ENCODE data around the gene RAN. TPM values are rescaled to one million over a fixed set of nuclear protein-coding genes. Genes with fewer than 3 reads are reported as not detected.

The RAN gene
- total and polyA plus RNA-seq, 9 of the 15 experiments (the other 6 are each of a cell fraction or from before 2014, with no cell fraction given): 1,687 to 3,820 (median 2,300) TPM

DNA sequence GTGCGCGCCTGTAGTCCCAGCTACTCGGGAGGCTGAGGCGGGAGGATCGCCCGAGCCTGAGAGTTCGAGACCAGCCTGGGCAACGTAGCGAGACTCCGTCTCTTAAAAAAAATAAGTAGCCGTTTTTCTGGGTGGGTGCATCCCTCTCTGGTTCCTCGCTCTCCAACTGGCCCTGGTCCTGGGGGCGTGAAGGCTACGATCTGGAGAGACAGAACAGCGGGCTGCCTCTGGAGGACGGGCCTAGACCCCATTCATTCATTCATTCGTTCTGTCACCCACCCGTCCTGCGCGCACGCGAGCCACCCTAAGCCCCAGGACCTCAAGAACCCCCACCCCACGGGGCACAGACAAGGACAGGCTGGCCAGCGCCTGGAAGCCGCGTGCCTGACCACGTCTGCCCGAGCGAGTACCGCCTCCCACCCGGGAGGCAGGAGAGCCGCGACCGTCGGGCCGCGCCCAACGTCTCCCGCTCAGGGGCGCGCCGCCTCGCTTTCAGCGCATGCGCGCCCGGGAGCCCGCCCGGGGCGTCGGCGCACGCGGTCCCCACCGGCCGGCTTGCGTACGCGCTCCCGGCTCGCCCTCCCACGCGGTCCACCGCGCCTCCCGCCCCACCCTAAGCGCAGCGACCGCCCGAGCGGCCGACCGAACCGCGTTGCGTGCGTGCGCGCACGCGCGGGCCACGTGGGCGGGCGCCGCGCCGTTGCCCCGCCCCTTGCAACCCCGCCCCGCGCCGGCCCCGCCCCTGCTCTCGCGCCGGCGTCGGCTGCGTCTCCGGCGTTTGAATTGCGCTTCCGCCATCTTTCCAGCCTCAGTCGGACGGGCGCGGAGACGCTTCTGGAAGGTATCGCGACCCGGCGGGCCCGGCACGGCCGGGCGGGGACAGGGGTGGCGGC is at the start of gene RAN (continued):
- TF ChIP-seq, protein P1, sequence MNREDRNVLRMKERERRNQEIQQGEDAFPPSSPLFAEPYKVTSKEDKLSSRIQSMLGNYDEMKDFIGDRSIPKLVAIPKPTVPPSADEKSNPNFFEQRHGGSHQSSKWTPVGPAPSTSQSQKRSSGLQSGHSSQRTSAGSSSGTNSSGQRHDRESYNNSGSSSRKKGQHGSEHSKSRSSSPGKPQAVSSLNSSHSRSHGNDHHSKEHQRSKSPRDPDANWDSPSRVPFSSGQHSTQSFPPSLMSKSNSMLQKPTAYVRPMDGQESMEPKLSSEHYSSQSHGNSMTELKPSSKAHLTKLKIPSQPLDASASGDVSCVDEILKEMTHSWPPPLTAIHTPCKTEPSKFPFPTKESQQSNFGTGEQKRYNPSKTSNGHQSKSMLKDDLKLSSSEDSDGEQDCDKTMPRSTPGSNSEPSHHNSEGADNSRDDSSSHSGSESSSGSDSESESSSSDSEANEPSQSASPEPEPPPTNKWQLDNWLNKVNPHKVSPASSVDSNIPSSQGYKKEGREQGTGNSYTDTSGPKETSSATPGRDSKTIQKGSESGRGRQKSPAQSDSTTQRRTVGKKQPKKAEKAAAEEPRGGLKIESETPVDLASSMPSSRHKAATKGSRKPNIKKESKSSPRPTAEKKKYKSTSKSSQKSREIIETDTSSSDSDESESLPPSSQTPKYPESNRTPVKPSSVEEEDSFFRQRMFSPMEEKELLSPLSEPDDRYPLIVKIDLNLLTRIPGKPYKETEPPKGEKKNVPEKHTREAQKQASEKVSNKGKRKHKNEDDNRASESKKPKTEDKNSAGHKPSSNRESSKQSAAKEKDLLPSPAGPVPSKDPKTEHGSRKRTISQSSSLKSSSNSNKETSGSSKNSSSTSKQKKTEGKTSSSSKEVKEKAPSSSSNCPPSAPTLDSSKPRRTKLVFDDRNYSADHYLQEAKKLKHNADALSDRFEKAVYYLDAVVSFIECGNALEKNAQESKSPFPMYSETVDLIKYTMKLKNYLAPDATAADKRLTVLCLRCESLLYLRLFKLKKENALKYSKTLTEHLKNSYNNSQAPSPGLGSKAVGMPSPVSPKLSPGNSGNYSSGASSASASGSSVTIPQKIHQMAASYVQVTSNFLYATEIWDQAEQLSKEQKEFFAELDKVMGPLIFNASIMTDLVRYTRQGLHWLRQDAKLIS (CRISPR knock-in tag; IDR thresholded peaks at IDR 0.05): peak; percentile 67; the same call in 1 of the 2 replicates
- TF ChIP-seq, protein P2, sequence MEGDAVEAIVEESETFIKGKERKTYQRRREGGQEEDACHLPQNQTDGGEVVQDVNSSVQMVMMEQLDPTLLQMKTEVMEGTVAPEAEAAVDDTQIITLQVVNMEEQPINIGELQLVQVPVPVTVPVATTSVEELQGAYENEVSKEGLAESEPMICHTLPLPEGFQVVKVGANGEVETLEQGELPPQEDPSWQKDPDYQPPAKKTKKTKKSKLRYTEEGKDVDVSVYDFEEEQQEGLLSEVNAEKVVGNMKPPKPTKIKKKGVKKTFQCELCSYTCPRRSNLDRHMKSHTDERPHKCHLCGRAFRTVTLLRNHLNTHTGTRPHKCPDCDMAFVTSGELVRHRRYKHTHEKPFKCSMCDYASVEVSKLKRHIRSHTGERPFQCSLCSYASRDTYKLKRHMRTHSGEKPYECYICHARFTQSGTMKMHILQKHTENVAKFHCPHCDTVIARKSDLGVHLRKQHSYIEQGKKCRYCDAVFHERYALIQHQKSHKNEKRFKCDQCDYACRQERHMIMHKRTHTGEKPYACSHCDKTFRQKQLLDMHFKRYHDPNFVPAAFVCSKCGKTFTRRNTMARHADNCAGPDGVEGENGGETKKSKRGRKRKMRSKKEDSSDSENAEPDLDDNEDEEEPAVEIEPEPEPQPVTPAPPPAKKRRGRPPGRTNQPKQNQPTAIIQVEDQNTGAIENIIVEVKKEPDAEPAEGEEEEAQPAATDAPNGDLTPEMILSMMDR (IDR thresholded peaks at IDR 0.05 in 2 of 3, conservative IDR thresholded peaks at IDR 0.05 in 1 of 3; ENCODE audit: insufficient read depth in 2 of 3, low read depth in 1 of 3, low read length in 3 of 3): no peak
- TF ChIP-seq ZNF212 (CRISPR knock-in tag; IDR thresholded peaks at IDR 0.05) (no peak), ELF4 (CRISPR knock-in tag; IDR thresholded peaks at IDR 0.05) (no peak), CBX2 (IDR thresholded peaks at IDR 0.05; ENCODE audit: insufficient read depth, low read length, poor library complexity, severe bottlenecking) (no peak), XRCC3 (IDR thresholded peaks at IDR 0.05) (no peak), ZBTB1 (CRISPR knock-in tag; IDR thresholded peaks at IDR 0.05; ENCODE audit: borderline replicate concordance, low read depth) (peak; percentile 96), REST (IDR thresholded peaks at IDR 0.05; ENCODE audit: borderline replicate concordance) (0 out of 2 replicates have a peak, but pooled peaks have one; percentile 25), REST (CRISPR knock-in tag; IDR thresholded peaks at IDR 0.05; ENCODE audit: low read depth) (peak; percentile 77)
- TF ChIP-seq, protein P3, sequence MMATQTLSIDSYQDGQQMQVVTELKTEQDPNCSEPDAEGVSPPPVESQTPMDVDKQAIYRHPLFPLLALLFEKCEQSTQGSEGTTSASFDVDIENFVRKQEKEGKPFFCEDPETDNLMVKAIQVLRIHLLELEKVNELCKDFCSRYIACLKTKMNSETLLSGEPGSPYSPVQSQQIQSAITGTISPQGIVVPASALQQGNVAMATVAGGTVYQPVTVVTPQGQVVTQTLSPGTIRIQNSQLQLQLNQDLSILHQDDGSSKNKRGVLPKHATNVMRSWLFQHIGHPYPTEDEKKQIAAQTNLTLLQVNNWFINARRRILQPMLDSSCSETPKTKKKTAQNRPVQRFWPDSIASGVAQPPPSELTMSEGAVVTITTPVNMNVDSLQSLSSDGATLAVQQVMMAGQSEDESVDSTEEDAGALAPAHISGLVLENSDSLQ (IDR thresholded peaks at IDR 0.05): no peak

Measured in K562 (cell line).